Panc1 (cell line): ENCODE results near the gene KLHL28. TPM values are rescaled to one million over a fixed set of nuclear protein-coding genes. Genes with fewer than 3 reads are reported as not detected.
A peak's percentile ranks its signal among the peaks of the same experiment; 100 is the strongest.

Experiments
- ATAC-seq: fragments of 200-7000 bp; cut with Tn5 transposase; 2 replicates; pipeline ENCODE4 v1.9.1; 2020; ENCODE audit warnings: mild to moderate bottlenecking, moderate library complexity
- BruUV-seq: library from RNA; stranded (reverse); fragments of 400-500 nt; replicated peaks from 2 replicates; lab custom pipeline; 2021; lab: Mats Ljungman, UMichigan
- CTCF ChIA-PET: fragments of 300-600 bp; sonication (Branson Sonifier 250); formaldehyde crosslinking; loops from one replicate; lab custom pipeline; 2022; ENCODE audit warnings: antibody characterized with exemption; lab: Charles Lee
- POLR2A ChIA-PET: fragments of 300-600 bp; sonication (Branson Sonifier 250); formaldehyde crosslinking; loops from one replicate; lab custom pipeline; 2022; ENCODE audit warnings: antibody characterized with exemption; lab: Charles Lee
- DNase-seq: peaks from one replicate; pipeline ENCODE4 v3.0.0-alpha.2; 2010; ENCODE audit warnings: low read depth, low spot score
- H3K27ac ChIP-seq: 2 replicates; pipeline ENCODE4 v1.5.1; 2011; ENCODE audit warnings: mild to moderate bottlenecking, low read length, inconsistent platforms
- H3K27me3 ChIP-seq: fragments of 200-500 bp; sonication (Bioruptor generic); 2 replicates; pipeline ENCODE4 v1.6.0; 2014; ENCODE audit warnings: low read length, inconsistent platforms; ENCODE audit not compliant: control insufficient read depth, insufficient read depth
- H3K36me3 ChIP-seq: fragments of 200-500 bp; sonication (Bioruptor generic); 2 replicates; pipeline ENCODE4 v1.5.1; 2014; ENCODE audit warnings: inconsistent platforms, mild to moderate bottlenecking, low read length, moderate library complexity; ENCODE audit not compliant: control insufficient read depth, insufficient read depth
- H3K4me1 ChIP-seq: 2 replicates; pipeline ENCODE4 v1.5.1; 2011; ENCODE audit warnings: inconsistent platforms, mild to moderate bottlenecking, low read length, moderate library complexity; ENCODE audit not compliant: control insufficient read depth, insufficient read depth
- H3K4me3 ChIP-seq, 2 experiments: 2 replicates each; pipeline ENCODE4 v1.5.1; 2011 to 2012; ENCODE audit warnings: low read depth in 2 of 2, low read length in 2 of 2, mild to moderate bottlenecking in 2 of 2, inconsistent platforms in 1 of 2, moderate library complexity in 1 of 2
- H3K9me3 ChIP-seq: fragments of 200-500 bp; sonication (Bioruptor generic); 2 replicates; pipeline ENCODE4 v1.5.1; 2014; ENCODE audit warnings: low read depth, mild to moderate bottlenecking, inconsistent platforms, low read length, moderate library complexity; ENCODE audit not compliant: control insufficient read depth, insufficient read depth
- POLR2AphosphoS5 ChIP-seq: IDR thresholded peaks from 2 replicates; pipeline ENCODE4 v1.6.1; 2012; ENCODE audit warnings: mild to moderate bottlenecking, low read depth, low read length, moderate library complexity
- SIN3A ChIP-seq: IDR thresholded peaks from 2 replicates; pipeline ENCODE4 v1.6.1; 2012; ENCODE audit warnings: low read depth, mild to moderate bottlenecking, low read length, moderate library complexity, borderline replicate concordance; ENCODE audit not compliant: insufficient read depth
- TCF7L2 ChIP-seq: IDR thresholded peaks from 2 replicates; pipeline ENCODE4 v1.6.1; 2011; ENCODE audit warnings: mild to moderate bottlenecking, low read depth, low read length, inconsistent platforms
- in situ Hi-C: cut with HindIII; loops from 2 replicates; pipeline ENCODE4 v1.10.0; 2016; ENCODE audit warnings: low sequenced_read_pairs, low pct_unique_long_range_greater_than_20kb
- intact Hi-C: fragments of 100-400 bp; cut with micrococcal nuclease; formaldehyde crosslinking; loops from one replicate; pipeline ENCODE4 v1.10.0; 2022; ENCODE audit not compliant: unreplicated experiment
- total RNA-seq: library from RNA; stranded (reverse); gene quantifications from one replicate; pipeline ENCODE4 v1.2.1, GENCODE V29; 2021; ENCODE audit not compliant: unreplicated experiment
- TF ChIP-seq, protein P1 (sequence below): fragments of 450-650 bp; IDR thresholded peaks from 2 replicates; pipeline ENCODE4 v1.5.1; 2017; ENCODE audit warnings: mild to moderate bottlenecking
- TF ChIP-seq, protein P2 (sequence below), 2 experiments: IDR thresholded peaks; 2 replicates each; pipeline ENCODE4 v1.6.1; 2011 to 2012; ENCODE audit warnings: low read depth in 2 of 2, control low read depth in 1 of 2, low read length in 1 of 2, mild to moderate bottlenecking in 1 of 2, moderate library complexity in 1 of 2; ENCODE audit not compliant: insufficient read depth in 1 of 2

The KLHL28 gene
- total RNA-seq, 1 experiment from 2014 or later: 7.2 TPM

DNA sequence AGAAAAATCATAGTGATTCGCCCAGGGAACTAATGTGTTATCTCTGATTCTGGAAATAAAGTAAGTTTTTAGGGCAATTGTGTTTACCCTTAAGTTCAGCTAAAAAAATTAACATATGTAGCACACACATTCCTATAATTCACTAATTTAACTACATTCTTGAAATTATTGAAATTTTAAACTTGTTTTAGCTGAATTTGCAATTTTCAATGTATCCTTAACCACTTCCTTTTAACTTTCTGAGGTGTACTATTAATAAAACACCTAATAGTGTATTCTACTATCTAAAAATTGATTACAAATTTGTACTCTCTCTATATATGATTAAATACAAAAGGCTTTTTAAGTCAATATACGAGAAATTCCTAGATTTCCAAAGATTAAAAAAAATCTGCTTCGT is 2.2 kb downstream of the KLHL28 start:
- in situ Hi-C loops (no loop called here), intact Hi-C loops (no loop called here)
- H3K4me1 ChIP-seq: peaks cover 9% of the 10 kb centered on the region; the same call in 1 of the 2 replicates
- CTCF ChIA-PET: no interaction called here
- peak overlapping the region; percentile 77 to 93; a peak in 3 of 4 replicates for H3K4me3 ChIP-seq
- TF ChIP-seq, protein P1, sequence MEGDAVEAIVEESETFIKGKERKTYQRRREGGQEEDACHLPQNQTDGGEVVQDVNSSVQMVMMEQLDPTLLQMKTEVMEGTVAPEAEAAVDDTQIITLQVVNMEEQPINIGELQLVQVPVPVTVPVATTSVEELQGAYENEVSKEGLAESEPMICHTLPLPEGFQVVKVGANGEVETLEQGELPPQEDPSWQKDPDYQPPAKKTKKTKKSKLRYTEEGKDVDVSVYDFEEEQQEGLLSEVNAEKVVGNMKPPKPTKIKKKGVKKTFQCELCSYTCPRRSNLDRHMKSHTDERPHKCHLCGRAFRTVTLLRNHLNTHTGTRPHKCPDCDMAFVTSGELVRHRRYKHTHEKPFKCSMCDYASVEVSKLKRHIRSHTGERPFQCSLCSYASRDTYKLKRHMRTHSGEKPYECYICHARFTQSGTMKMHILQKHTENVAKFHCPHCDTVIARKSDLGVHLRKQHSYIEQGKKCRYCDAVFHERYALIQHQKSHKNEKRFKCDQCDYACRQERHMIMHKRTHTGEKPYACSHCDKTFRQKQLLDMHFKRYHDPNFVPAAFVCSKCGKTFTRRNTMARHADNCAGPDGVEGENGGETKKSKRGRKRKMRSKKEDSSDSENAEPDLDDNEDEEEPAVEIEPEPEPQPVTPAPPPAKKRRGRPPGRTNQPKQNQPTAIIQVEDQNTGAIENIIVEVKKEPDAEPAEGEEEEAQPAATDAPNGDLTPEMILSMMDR: no peak
- TF ChIP-seq POLR2AphosphoS5: no peak
- TF ChIP-seq SIN3A: no peak
- TF ChIP-seq, protein P2, sequence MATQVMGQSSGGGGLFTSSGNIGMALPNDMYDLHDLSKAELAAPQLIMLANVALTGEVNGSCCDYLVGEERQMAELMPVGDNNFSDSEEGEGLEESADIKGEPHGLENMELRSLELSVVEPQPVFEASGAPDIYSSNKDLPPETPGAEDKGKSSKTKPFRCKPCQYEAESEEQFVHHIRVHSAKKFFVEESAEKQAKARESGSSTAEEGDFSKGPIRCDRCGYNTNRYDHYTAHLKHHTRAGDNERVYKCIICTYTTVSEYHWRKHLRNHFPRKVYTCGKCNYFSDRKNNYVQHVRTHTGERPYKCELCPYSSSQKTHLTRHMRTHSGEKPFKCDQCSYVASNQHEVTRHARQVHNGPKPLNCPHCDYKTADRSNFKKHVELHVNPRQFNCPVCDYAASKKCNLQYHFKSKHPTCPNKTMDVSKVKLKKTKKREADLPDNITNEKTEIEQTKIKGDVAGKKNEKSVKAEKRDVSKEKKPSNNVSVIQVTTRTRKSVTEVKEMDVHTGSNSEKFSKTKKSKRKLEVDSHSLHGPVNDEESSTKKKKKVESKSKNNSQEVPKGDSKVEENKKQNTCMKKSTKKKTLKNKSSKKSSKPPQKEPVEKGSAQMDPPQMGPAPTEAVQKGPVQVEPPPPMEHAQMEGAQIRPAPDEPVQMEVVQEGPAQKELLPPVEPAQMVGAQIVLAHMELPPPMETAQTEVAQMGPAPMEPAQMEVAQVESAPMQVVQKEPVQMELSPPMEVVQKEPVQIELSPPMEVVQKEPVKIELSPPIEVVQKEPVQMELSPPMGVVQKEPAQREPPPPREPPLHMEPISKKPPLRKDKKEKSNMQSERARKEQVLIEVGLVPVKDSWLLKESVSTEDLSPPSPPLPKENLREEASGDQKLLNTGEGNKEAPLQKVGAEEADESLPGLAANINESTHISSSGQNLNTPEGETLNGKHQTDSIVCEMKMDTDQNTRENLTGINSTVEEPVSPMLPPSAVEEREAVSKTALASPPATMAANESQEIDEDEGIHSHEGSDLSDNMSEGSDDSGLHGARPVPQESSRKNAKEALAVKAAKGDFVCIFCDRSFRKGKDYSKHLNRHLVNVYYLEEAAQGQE (IDR thresholded peaks at IDR 0.05; ENCODE audit: insufficient read depth in 1 of 2, low read depth in 2 of 2, low read length in 1 of 2): no peak
- TF ChIP-seq TCF7L2: no peak
- POLR2A ChIA-PET: no interaction called here
- BruUV-seq: no TSS peak
- no peaks in the 10 kb centered on the region for H3K27me3 ChIP-seq
- no peaks in the 10 kb centered on the region for H3K9me3 ChIP-seq
- no peak overlapping the region; the same call in 1 of the 2 replicates for H3K27ac ChIP-seq
- no peak for DNase-seq
- H3K36me3 ChIP-seq: peaks cover 7% of the 10 kb centered on the region
- ATAC-seq: no peak

DNA sequence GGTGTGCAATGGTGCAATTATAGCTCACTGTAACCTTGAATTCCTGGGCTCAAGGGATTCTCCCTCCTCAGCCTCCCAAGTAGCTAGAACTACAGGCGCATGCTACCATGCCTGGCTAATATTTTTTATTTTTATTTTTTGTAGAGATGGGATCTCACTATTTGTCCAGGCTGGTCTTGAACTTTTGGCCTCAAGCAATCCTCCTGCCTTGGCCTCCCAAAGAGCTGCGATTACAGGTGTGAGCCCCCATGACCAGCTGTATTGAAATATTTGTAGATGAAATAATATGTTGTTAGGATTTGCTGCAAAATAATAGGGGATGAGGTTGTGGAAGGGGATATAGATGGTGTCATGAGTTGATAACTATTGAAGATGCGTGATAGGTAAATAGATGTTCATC is 4.9 kb downstream of the KLHL28 start:
- H3K27me3 ChIP-seq: no peaks in the 10 kb centered on the region
- intact Hi-C loops: no loop called here
- DNase-seq: no peak
- TF ChIP-seq SIN3A (no peak), POLR2AphosphoS5 (no peak), TCF7L2 (no peak)
- TF ChIP-seq, protein P2 (IDR thresholded peaks at IDR 0.05; ENCODE audit: insufficient read depth in 1 of 2, low read depth in 2 of 2, low read length in 1 of 2): no peak
- TF ChIP-seq, protein P1: no peak
- H3K27ac ChIP-seq: no peak overlapping the region
- H3K4me3 ChIP-seq: no peak overlapping the region
- peaks cover 7% of the 10 kb centered on the region for H3K36me3 ChIP-seq
- CTCF ChIA-PET: no interaction called here
- no peak for ATAC-seq
- H3K4me1 ChIP-seq: peaks cover 9% of the 10 kb centered on the region; the same call in 1 of the 2 replicates
- no TSS peak for BruUV-seq
- POLR2A ChIA-PET: no interaction called here
- in situ Hi-C loops: no loop called here
- H3K9me3 ChIP-seq: no peaks in the 10 kb centered on the region
